ENCODE results near the gene ITM2C. TPM values are rescaled to one million over a fixed set of nuclear protein-coding genes. Genes with fewer than 3 reads are reported as not detected.

Gene ITM2C
- total and polyA plus RNA-seq, 2 of the 8 experiments (the other 6 are each of a cell fraction or from before 2014, with no cell fraction given), result 362 to 742 TPM

GRCh38 chr2:230913406-230914143 lies 48.8 kb downstream of the ITM2C start:
- Histone ChIP-seq H3K27me3 (replicated peaks in 1 of 4; ENCODE audit: control insufficient read depth in 3 of 4, extremely low read depth in 1 of 4, insufficient read depth in 3 of 4, low read length in 3 of 4) (no peaks in the 10 kb centered on the region), H2BK120ac (replicated peaks; ENCODE audit: low read depth, low read length) (no peak overlapping the region), H2BK20ac (ENCODE audit: low read length) (no peak overlapping the region), H3K4me2 (ENCODE audit: insufficient read depth in 1 of 2, low read depth in 2 of 2, low read length in 2 of 2) (no peak overlapping the region), H2AK5ac (ENCODE audit: low read depth, low read length) (no peak overlapping the region), H3K4me1 (replicated peaks in 1 of 4; ENCODE audit: control insufficient read depth in 3 of 4, insufficient read depth in 4 of 4, low read length in 3 of 4) (peaks cover 0 to 5% (median 0%) of the 10 kb centered on the region in 4 experiments; a peak in 1 of 7 replicates), H2BK15ac (ENCODE audit: low read length) (no peak overlapping the region), H3K4me3 (ENCODE audit: extremely low read depth in 1 of 4, insufficient read depth in 2 of 4, low read depth in 3 of 4, low read length in 4 of 4) (no peak overlapping the region), H3K23me2 (ENCODE audit: low read depth, low read length) (peaks cover 2% of the 10 kb centered on the region; the same call in 1 of the 2 replicates), H3K56ac (replicated peaks; ENCODE audit: insufficient read length, low read depth, low read length) (no peak overlapping the region), H3K4ac (replicated peaks; ENCODE audit: insufficient read length, low read depth, low read length) (no peak overlapping the region), H3K36me3 (ENCODE audit: control insufficient read depth in 2 of 4, insufficient read depth in 4 of 4, low read length in 3 of 4) (no peaks in the 10 kb centered on the region), H2BK12ac (ENCODE audit: low read depth, low read length) (no peak overlapping the region), H3K23ac (ENCODE audit: insufficient read length) (no peak overlapping the region), H3K14ac (ENCODE audit: insufficient read length) (no peak overlapping the region), H4K8ac (ENCODE audit: extremely low read depth, insufficient read depth, low read length) (no peak overlapping the region), H2BK5ac (ENCODE audit: low read depth, low read length) (no peak overlapping the region), H4K20me1 (replicated peaks in 1 of 2; ENCODE audit: control insufficient read depth in 1 of 2, insufficient read depth in 2 of 2, low read length in 2 of 2) (no peaks in the 10 kb centered on the region), H3K79me2 (ENCODE audit: control insufficient read depth in 1 of 2, insufficient read depth in 2 of 2, low read length in 2 of 2) (no peaks in the 10 kb centered on the region), H4K91ac (replicated peaks; ENCODE audit: insufficient read length, low read length) (no peak overlapping the region), H3K9me3 (ENCODE audit: insufficient read depth in 2 of 2, low read depth in 1 of 2, low read length in 1 of 2) (no peaks in the 10 kb centered on the region), H3K9ac (replicated peaks in 1 of 4; ENCODE audit: extremely low read depth in 1 of 4, low read depth in 3 of 4, low read length in 3 of 4) (no peak overlapping the region), H2AFZ (ENCODE audit: low read length) (no peak overlapping the region), H3K79me1 (ENCODE audit: low read depth, low read length) (no peaks in the 10 kb centered on the region), H4K5ac (ENCODE audit: insufficient read length, low read depth, low read length) (no peak overlapping the region), H3K27ac (ENCODE audit: low read depth, low read length) (no peak overlapping the region), H3K18ac (ENCODE audit: extremely low read depth, low read length) (no peak overlapping the region)
- CTCF ChIA-PET (ENCODE audit: partially characterized antibody), result interaction anchor here (0.6 to 21.7 kb wide), 41 partner anchors 8 to 1426 kb away, joined by 3 to 332 read pairs (median 6); partner anchors contain the start of genes GPR55, ITM2C and SPATA3
- POLR2A ChIA-PET (ENCODE audit: partially characterized antibody), result interaction anchor here (0.6 to 2.2 kb wide), 3 partner anchors 11 to 317 kb away, joined by 3 to 6 read pairs (median 5); no protein-coding TSS in a partner anchor
- FAIRE-seq (peak; percentile 65), DNase-seq (ENCODE audit: low read depth in 1 of 2, low spot score in 2 of 2) (no peak)
- TF ChIP-seq SIRT6 (IDR thresholded peaks at IDR 0.05; ENCODE audit: low read length) (no peak), CTCF (IDR thresholded peaks at IDR 0.05; ENCODE audit: control extremely low read depth in 1 of 3, insufficient read depth in 1 of 3, low read depth in 1 of 3, low read length in 3 of 3) (peak; percentile 74 to 75 (median 75)), RAD21 (IDR thresholded peaks at IDR 0.05 in 1 of 2, conservative IDR thresholded peaks at IDR 0.05 in 1 of 2; ENCODE audit: low read depth in 2 of 2, low read length in 2 of 2) (peak; percentile 76 to 83), TCF12 (IDR thresholded peaks at IDR 0.05; ENCODE audit: low read depth, low read length) (no peak), RFX5 (IDR thresholded peaks at IDR 0.05; ENCODE audit: borderline replicate concordance, low read depth, low read length) (peak; percentile 79)
- WGBS, 2 experiments (ENCODE audit: extremely low coverage in 1 of 2, insufficient coverage in 1 of 2, insufficient read length in 1 of 2, insufficient replicate concordance in 2 of 2, low coverage in 1 of 2, low lambda C conversion rate in 2 of 2, missing lambda C conversion rate in 1 of 2), result 87% methylated on average over 5 of the region's 5 CpGs; no CpG with 5 or more reads in 1 of the 2 experiments
